ENCODE data around the gene TNN. TPM values are rescaled to one million over a fixed set of nuclear protein-coding genes. Genes with fewer than 3 reads are reported as not detected.
"Not testable (repeated sequence)": the region's sequence is repeated elsewhere in the genome, so short reads cannot be mapped to it uniquely, and the experiment has no call there.

Gene TNN
- total RNA-seq, 2 donors from 2014 or later, result not detected

DNA sequence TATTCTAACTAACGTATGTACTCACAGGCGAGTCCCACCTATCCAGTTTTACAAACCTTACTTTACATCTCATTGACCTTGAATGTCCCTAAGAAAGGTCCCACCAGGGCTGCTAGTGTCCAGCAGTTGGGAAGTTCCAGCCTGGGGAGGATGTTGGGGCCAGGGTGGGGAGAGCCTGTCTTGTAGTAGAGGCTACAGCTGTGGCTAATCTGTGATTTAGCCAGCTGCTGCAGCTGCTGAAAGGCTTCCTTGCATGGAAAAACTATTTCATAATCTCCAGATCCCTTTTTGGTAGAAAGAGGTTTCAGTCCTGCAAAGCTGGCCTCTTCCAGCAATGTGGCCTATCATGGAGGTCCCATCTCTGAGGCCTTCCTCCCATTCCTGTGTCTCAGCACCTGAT, 23.1 kb downstream of the TNN start:
- no peak overlapping the region for H3K27ac Mint-ChIP-seq
- H3K9me3 Mint-ChIP-seq, result no peaks in the 10 kb centered on the region
- H3K36me3 Mint-ChIP-seq, result no peaks in the 10 kb centered on the region
- ATAC-seq, result no peak
- no peak for DNase-seq (ENCODE audit: low spot score in 2 of 2)

- Mint-ChIP-seq H3K9me3 (no peaks in the 10 kb centered on the region), H3K27ac (no peak overlapping the region), H3K36me3 (no peaks in the 10 kb centered on the region)
- ATAC-seq, result no peak
- DNase-seq (ENCODE audit: low spot score in 2 of 2), result no peak
Observed at GRCh38 chr1:175094626-175095025, 27.0 kb downstream of the TNN start.

GRCh38 chr1:175095069-175095468, 27.4 kb downstream of the TNN start:
- no peak for ATAC-seq
- no peaks in the 10 kb centered on the region for H3K36me3 Mint-ChIP-seq
- DNase-seq (ENCODE audit: low spot score in 2 of 2), result no peak
- H3K9me3 Mint-ChIP-seq, result no peaks in the 10 kb centered on the region
- no peak overlapping the region for H3K27ac Mint-ChIP-seq

DNA sequence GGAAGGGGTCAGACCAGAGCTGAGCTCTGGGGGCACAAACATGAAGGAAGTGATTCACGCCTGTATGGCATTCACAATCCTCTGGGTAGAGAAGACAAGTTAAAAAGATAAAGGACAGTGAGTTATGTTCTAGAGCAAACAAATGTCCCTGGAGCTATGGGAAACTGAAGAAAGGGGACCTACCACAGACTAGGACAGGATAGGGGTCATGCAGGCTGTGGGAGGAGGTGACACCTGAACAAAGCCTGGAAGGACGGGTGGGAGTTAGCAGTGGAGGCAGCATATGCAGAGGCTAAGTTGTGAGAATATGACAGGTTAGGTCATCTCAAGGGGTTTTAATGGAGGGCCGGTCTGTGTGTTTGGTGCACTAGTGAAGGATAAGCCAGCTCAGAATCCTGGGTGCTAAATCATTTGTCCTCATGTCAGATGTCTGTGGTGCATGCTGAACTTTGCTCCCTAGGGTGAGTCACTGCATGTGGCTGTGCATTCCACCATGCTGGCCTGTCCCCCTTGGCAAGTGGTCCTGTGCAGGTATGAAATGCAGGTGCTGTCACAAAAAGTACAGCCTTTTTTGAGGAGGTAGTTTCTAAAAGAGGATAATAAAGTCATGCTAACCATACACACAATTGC, 28.5 kb downstream of the TNN start:
- DNase-seq (ENCODE audit: low spot score in 2 of 2) (no peak), ATAC-seq (no peak)
- Mint-ChIP-seq H3K36me3 (no peaks in the 10 kb centered on the region), H3K9me3 (no peaks in the 10 kb centered on the region), H3K27ac (no peak overlapping the region)

GRCh38 chr1:175097361-175097760, 29.7 kb downstream of the TNN start:
- no peak for ATAC-seq
- Mint-ChIP-seq H3K27ac (no peak overlapping the region), H3K36me3 (no peaks in the 10 kb centered on the region), H3K9me3 (no peaks in the 10 kb centered on the region)
- DNase-seq (ENCODE audit: low spot score in 2 of 2), result no peak

- Mint-ChIP-seq H3K9me3 (no peaks in the 10 kb centered on the region), H3K36me3 (no peaks in the 10 kb centered on the region), H3K27ac (no peak overlapping the region)
- no peak for DNase-seq (ENCODE audit: low spot score in 2 of 2)
- ATAC-seq, result no peak
Observed at GRCh38 chr1:175099916-175100315, 32.3 kb downstream of the TNN start.

DNA sequence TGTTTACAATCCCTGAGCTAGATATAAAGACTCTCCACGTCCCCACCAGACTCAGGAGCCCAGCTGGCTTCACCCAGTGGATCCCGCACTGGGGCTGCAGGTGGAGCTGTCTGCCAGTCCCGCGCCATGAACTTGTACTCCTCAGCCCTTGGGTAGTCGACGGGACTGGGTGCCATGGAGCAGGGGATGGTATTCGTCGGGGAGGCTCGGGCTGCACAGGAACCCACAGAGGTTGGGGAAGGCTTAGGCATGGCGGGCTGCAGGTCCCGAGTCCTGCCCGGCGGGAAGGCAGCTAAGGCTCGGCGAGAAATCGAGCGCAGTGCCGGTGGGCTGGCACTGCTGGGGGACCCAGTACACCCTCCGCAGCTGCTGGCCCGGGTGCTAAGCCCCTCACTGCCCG, 34.5 kb downstream of the TNN start:
- H3K9me3 Mint-ChIP-seq; ATAC-seq; H3K27ac Mint-ChIP-seq; H3K36me3 Mint-ChIP-seq; DNase-seq (ENCODE audit: low spot score in 2 of 2): not testable (repeated sequence)

DNA sequence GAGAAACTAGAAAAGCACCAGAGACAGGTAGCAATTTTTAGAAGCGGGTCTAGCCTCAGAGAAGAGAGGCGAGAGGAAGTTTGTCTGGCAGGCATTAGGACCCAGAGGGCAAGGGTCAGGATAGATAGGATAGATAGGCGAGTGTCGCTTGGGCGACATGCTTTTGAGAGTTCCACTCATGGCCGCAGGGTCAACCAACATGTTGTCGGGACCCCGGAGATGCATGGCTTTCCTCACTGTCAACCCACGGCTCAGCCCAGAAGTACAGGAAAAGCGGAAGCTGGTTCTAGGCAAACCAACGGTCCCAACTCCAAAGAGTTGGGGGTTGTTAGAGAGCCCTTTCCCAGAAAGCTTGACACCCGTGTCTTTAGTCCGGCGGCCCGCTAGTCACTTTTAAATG, 38.9 kb downstream of the TNN start:
- DNase-seq (ENCODE audit: low spot score in 2 of 2); H3K27ac Mint-ChIP-seq; H3K36me3 Mint-ChIP-seq; H3K9me3 Mint-ChIP-seq; ATAC-seq: not testable (repeated sequence)

DNA sequence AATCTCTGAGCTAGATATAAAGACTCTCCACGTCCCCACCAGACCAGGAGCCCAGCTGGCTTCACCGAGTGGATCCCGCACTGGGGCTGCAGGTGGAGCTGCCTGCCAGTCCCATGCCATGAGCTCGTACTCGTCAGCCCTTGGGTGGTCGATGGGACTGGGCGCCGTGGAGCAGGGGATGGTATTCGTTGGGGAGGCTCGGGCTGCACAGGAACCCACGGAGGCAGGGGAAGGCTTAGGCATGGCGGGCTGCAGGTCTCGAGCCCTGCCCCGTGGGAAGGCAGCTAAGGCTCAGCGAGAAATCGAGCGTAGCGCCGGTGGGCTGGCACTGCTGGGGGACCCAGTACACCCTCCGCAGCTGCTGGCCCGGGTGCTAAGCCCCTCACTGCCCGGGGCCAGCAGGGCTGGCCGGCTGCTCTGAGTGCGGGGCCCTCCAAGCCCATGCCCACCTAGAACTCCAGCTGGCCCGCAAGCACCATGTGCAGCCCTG, 40.7 kb downstream of the TNN start:
- not testable (repeated sequence) for DNase-seq (ENCODE audit: low spot score in 2 of 2); H3K27ac Mint-ChIP-seq; H3K36me3 Mint-ChIP-seq; H3K9me3 Mint-ChIP-seq; ATAC-seq

DNA sequence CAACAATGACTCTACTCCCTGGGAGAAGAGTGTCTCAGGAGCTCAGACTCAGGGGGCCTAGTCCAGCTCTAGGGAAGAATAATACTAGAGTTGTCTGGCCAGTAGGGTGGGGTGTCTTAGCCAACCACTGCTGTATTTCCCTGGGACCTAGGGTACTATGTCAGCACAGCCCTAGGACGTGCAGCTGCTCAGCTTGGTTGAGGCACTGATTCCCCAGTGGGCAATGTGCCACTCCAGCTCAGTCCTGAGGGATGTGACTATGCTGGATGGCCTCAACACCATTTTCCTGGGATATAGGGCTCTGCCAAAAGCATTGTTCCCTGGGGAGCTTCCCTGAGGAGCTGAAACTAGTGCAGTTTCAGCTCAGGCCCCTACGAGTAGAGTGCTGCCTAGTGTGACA, 47.4 kb downstream of the TNN start:
- no peak overlapping the region for H3K27ac Mint-ChIP-seq
- peaks cover 0 to 15% of the 10 kb centered on the region in 2 donors for H3K36me3 Mint-ChIP-seq
- DNase-seq (ENCODE audit: low spot score in 2 of 2), result no peak
- ATAC-seq, result no peak
- H3K9me3 Mint-ChIP-seq, result peaks cover 11 to 19% of the 10 kb centered on the region in 2 donors

- no peak for ATAC-seq
Observed at GRCh38 chr1:175116210-175116798, 48.7 kb downstream of the TNN start.

GRCh38 chr1:175116903-175117302, 49.3 kb downstream of the TNN start:
- ATAC-seq, result no peak

More at GRCh38 chr1:175116210-175116798, 48.7 kb downstream of the TNN start:
- Mint-ChIP-seq H3K9me3 (peaks cover 11 to 19% of the 10 kb centered on the region in 2 donors), H3K27ac (no peak overlapping the region), H3K36me3 (peaks cover 0 to 15% of the 10 kb centered on the region in 2 donors)
- DNase-seq (ENCODE audit: low spot score in 2 of 2), result no peak

GRCh38 chr1:175118375-175119367, 51.0 kb downstream of the TNN start:
- no peak for ATAC-seq
- Mint-ChIP-seq H3K9me3 (peaks cover 5 to 10% of the 10 kb centered on the region in 2 donors), H3K27ac (no peak overlapping the region), H3K36me3 (peaks cover 0 to 7% of the 10 kb centered on the region in 2 donors)
- no peak for DNase-seq (ENCODE audit: low spot score in 2 of 2)

More at GRCh38 chr1:175116903-175117302, 49.3 kb downstream of the TNN start:
- H3K9me3 Mint-ChIP-seq, result peaks cover 11 to 19% of the 10 kb centered on the region in 2 donors
- no peak overlapping the region for H3K27ac Mint-ChIP-seq
- H3K36me3 Mint-ChIP-seq, result peaks cover 0 to 15% of the 10 kb centered on the region in 2 donors
- DNase-seq (ENCODE audit: low spot score in 2 of 2), result no peak

DNA sequence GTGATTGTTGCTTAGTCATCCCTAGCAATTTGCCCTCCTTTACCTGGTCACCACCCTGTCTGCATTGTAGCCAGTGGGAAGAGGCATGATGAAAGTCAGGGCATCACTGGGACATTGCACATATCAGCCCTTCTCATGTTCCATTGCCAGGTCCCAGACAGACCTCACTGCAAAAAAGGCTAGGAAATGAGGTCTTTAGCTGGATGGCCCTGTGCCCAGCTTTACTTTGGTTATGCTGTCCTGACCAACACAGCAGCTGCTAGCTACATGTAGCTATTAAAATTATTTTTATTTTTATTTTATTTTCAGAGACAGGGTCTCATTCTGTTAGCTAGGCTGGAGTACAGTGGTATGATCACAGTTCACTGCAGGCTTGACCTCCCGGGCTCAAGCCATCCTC, 52.9 kb downstream of the TNN start:
- no peaks in the 10 kb centered on the region for H3K9me3 Mint-ChIP-seq
- ATAC-seq (no peak), DNase-seq (ENCODE audit: low spot score in 2 of 2) (no peak)
- H3K36me3 Mint-ChIP-seq, result no peaks in the 10 kb centered on the region
- H3K27ac Mint-ChIP-seq, result no peak overlapping the region

- Mint-ChIP-seq H3K9me3 (no peaks in the 10 kb centered on the region), H3K36me3 (no peaks in the 10 kb centered on the region), H3K27ac (no peak overlapping the region)
- ATAC-seq, result no peak
- no peak for DNase-seq (ENCODE audit: low spot score in 2 of 2)
Observed at GRCh38 chr1:175124861-175125260, 57.2 kb downstream of the TNN start.

DNA sequence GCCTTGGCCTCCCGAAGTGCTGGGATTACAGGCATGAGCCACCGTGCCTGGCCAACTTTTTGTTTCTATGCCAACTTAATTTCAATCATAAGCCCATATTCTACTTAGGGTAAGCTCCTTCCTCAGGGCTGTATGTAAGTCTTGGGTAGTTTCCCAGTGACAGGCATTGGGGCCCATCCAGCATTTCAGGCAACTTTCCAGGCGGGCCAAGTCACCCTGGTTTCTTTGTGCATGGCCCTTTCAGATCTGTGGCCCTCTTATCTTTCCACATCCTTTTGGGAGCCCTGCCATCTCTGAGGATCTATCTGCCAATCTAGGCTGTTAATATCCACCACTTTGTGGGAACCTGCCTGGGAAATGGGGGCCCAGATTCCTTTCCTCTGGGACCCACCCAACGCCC, 58.7 kb downstream of the TNN start:
- Mint-ChIP-seq H3K9me3 (no peaks in the 10 kb centered on the region), H3K27ac (no peak overlapping the region), H3K36me3 (no peaks in the 10 kb centered on the region)
- ATAC-seq, result no peak
- no peak for DNase-seq (ENCODE audit: low spot score in 2 of 2)

GRCh38 chr1:175127565-175127964, 59.9 kb downstream of the TNN start:
- ATAC-seq (no peak), DNase-seq (ENCODE audit: low spot score in 2 of 2) (no peak)
- no peaks in the 10 kb centered on the region for H3K36me3 Mint-ChIP-seq
- no peaks in the 10 kb centered on the region for H3K9me3 Mint-ChIP-seq
- no peak overlapping the region for H3K27ac Mint-ChIP-seq

Data from activated naive CD4-positive, alpha-beta T cell treated with anti-CD3 and anti-CD28 coated beads, Interleukin-2, amount 50 U/mL, for 72 hours (primary cell).